Right ventricle myocardium superior (tissue), 1 donor: Measurements from ENCODE around the gene CIDEA. TPM values are rescaled to one million over a fixed set of nuclear protein-coding genes. Genes with fewer than 3 reads are reported as not detected.
"Not testable (repeated sequence)": the region's sequence is repeated elsewhere in the genome, so short reads cannot be mapped to it uniquely, and the experiment has no call there.

Experiments
- ATAC-seq: fragments of 200-7000 bp; cut with Tn5 transposase; one replicate; pipeline ENCODE4 v1.9.1; 2020; ENCODE audit warnings: mild to moderate bottlenecking; ENCODE audit not compliant: poor library complexity
- DNase-seq: peaks from one replicate; pipeline ENCODE4 v3.0.0-alpha.2; 2020
- intact Hi-C: fragments of 100-400 bp; cut with DNase I; formaldehyde crosslinking; loops from one replicate; pipeline ENCODE4 v1.11.2; 2022
- total RNA-seq: library from RNA; stranded (reverse); fragmentation: NEBNext Ultra II Directional; extraction: Animal tissue kit (Norgen Biotek cat#: 25700); gene quantifications from one replicate; pipeline ENCODE4 v1.2.1, GENCODE V29; 2021
- donor health status: DM: no; HTN: yes; CAD: no; lungs with severe emphysema.

Gene CIDEA
- total RNA-seq, 1 donor from 2014 or later: 0.91 TPM

DNA sequence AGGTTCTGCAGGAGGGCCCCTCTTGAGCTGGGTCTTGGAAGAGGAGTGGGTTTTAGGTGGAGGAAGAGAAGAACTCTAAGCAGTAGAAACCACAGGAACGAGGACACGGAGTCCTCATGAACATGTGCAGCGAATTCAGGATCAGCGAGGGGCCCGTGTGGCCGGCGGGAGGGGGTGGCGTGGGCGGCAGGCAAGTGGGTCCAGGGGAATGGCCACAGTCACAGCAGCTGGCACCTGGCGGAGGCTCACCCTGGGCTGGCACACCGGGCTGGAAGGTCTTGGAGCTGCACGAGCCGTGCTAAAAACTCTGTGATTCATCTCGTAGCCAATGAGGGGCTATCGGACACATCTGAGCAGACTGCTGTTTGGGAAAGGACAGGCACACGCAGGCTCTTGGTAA lies 18.0 kb upstream of the CIDEA start:
- DNase-seq: no peak
- intact Hi-C loops: loop anchor here (10.0 kb wide), 2 partner anchors 141 to 1631 kb away; partner anchors contain the start of gene ANKRD62
- ATAC-seq: no peak

DNA sequence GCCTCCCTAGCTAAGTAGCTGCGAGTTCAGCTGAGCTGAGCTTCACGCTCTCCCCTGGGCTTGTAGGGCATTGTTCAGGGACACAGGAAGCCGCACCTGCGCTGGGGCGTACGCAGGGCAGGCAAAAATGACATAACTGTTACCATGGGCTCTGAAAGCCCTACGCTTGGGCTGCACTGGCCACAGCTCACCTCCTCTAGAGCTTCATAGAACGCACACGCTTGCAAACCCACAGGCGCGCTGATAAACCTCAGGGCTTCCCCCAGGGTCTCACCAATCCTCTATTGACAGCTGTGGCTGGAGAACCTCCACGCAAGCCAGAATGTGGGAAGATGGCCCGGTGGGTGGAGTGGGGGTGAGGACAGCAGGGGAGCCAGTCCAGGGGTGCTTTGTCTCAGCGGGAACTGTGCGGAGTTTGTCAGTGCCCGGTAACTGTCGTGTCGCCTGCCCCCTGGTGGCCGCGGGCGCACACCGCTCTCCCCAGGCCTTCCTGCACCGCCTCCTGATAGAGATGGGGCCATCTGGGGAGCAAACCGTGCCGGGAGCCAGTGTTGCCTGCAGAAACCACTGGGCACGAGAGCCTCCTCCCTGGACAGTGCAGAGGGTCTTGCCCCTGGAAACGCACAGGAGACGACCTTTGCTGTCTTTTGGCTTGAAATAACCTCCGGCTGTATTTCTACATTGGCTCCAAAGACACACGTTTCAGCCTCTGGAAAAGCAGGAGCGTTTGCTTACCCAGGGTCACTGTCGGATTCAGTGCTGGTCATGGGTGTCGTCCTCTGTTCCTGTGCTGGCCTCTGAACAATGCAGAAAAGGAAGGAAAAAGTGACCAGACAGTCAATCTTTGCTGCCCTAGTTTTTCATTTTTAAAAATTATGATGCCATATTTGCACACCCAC lies 17.0 kb upstream of the CIDEA start:
- intact Hi-C loops: loop anchor here (10.0 kb wide), 2 partner anchors 142 to 1632 kb away; partner anchors contain the start of gene ANKRD62
- peak; percentile 99 for ATAC-seq
- DNase-seq: peak; percentile 88

DNA sequence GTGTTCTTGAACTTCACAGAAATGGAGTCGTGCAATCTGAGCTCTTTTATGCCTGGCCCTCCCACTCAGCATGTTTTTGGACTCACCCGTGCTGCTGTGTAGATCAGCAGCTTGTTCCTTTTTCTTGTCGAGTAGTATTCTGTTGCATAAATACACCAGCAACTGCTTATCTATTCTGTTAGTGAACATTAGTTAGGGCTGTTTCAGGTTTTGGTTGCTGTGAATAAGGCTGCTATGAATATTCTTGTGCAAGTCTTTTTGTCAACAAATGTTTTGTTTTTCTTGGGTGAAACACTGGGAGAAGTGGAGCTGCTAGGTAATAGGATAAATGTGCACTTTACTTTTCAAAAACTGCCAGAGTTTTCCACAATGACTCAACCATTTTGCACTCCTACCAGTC lies 15.3 kb upstream of the CIDEA start:
- ATAC-seq (no peak), DNase-seq (no peak)
- intact Hi-C loops: loop anchor here (10.0 kb wide), 2 partner anchors 144 to 1634 kb away; partner anchors contain the start of gene ANKRD62

DNA sequence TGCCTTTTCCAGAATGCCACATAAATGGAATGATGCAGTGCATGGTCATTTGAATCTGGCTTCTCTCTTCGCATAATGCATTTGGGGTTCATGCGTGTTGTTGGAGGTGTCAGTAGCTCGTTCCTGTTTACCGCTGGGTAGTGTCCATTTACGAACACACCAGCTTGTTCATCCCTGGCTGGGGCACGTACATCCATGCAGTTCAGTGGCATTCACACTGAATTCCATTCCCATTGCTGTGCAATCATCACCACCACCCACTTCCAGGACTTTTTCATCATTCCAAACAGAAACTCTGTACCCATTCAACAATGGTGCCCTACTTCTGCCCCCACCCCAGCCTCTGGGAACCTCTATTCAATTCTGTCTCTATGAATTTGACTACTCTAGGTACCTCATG lies 14.7 kb upstream of the CIDEA start:
- DNase-seq (no peak), ATAC-seq (no peak)
- intact Hi-C loops: loop anchor here (10.0 kb wide), 2 partner anchors 145 to 1635 kb away; partner anchors contain the start of gene ANKRD62

DNA sequence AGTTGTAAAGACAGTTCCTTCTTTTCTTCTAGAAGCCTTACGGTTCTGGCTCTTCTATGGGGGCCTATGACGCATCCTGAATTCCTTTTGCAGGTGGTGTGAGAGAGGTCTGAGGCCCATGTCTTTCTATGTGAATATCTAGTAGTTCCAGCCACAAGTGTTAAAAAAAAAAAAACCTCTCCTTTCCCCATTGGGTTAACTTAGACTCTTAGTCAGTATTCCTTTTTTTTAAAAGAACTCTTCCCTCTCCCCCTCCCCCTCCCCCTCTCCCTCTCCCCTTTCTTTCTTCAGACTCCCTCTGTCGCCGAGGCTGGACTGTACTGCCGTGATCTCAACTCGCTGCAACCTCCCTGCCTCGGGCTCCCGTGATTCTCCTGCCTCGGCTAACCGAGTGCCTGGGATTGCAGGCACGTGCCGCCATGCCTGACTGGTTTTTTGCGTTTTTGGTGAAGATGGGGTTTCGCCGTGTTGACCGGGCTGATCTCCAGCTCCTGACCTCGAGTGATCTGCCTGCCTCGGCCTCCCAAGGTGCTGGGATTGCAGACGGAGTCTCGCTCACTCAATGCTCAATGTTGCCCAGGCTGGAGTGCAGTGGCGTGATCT lies 11.4 kb upstream of the CIDEA start:
- intact Hi-C loops: no loop called here
- no peak for DNase-seq
- no peak for ATAC-seq

DNA sequence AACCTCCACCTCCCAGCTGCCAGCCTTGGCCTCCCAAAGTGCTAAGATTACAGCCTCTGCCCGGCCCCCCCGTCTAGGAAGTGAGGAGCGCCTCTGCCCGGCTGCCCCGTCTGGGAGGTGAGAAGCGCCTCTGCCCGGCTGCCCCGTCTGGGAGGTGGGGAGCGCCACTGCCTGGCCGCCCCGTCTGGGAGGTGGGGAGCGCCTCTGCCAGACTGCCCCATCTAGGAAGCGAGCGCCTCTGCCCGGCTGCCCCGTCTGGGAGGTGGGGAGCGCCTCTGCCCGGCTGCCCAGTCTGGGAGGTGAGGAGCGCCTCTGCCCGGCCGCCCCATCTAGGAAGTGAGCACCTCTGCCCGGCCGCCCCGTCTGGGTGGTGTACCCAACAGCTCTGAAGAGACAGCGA lies 10.9 kb upstream of the CIDEA start:
- intact Hi-C loops, DNase-seq, ATAC-seq: not testable (repeated sequence)

DNA sequence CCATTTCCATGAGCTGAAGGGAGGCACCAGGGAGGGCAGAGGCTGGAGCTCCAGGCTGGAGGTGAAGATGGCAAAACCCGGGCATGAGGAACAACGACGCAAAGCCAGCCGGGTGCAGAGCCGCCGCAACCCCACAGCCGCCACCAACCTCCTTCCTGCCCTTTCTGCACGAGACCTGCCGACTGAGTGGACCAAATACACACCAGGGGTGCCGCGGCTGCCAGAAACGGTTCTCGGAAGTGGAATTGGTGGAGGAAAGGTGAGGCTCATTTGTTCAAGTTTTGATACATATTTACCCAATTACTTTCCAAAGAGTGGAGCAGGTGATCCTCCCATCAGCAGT lies 8.4 kb upstream of the CIDEA start:
- ATAC-seq (no peak), DNase-seq (no peak)
- intact Hi-C loops: no loop called here

DNA sequence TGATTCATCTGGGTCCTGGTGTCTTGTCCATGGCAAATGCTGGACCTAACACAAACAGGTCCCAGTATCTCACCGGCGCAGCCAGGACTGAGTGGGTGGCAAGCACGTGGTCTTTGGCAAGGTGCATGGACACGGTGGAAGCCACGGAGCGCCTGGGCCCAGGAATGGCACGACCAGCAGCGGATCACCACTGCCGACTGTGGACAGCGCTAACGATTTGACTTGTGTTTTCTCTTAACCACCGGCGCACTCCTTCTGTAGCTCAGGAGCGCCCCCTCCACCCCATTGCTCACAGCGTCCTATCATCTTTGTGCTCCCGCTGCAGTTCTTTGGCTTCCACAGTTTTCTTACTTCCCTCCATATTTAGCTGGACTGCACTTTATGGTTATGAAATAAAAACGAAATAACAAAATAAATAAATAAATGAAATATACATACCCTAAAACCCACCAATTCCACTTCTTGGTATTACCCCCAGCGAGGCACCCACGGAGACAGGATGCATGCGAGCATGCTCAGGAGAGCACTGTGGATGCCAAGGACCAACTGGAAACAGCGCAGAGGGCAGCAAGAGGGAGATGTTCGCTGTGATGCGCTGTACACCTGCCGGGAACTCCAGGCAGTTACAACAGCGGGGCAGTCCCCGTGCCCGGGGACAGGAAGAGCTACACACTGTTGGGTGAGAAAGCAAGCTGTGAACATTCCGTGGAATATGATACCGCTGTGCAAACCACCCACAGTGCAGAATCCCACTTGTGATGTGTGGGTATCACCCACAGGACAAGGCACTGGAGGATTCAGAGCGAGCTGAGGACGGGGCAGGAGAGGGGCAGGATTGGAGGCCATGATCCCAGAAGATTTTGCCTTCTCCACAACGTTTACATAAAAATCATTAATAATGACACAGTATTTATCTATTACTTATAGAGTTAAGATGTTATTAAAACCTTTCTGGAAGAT lies 7.0 kb upstream of the CIDEA start:
- ATAC-seq (peak; percentile 73), DNase-seq (no peak)

DNA sequence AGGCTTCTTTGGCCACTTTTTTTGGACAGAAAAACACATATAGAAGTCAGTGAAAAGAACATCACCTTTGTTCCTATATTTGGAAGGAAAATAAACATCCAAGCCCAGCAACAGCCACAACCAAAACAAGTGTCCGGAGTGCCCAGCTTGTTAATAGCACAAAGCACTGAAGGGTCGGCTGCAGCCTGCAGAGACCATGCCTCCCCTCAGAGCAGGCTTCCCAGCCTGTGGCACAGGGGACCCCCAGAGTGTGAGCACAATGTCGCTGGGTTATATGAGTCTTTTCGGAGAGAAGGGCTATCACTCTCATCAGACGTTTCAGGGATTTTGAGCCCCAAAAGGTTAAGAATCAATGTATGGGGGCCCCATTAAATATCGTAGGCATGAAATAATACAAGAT lies 6.2 kb upstream of the CIDEA start:
- DNase-seq (no peak), ATAC-seq (no peak)
- intact Hi-C loops: no loop called here

More for the DNA sequence above, 7.0 kb upstream of the CIDEA start:
- intact Hi-C loops: no loop called here

DNA sequence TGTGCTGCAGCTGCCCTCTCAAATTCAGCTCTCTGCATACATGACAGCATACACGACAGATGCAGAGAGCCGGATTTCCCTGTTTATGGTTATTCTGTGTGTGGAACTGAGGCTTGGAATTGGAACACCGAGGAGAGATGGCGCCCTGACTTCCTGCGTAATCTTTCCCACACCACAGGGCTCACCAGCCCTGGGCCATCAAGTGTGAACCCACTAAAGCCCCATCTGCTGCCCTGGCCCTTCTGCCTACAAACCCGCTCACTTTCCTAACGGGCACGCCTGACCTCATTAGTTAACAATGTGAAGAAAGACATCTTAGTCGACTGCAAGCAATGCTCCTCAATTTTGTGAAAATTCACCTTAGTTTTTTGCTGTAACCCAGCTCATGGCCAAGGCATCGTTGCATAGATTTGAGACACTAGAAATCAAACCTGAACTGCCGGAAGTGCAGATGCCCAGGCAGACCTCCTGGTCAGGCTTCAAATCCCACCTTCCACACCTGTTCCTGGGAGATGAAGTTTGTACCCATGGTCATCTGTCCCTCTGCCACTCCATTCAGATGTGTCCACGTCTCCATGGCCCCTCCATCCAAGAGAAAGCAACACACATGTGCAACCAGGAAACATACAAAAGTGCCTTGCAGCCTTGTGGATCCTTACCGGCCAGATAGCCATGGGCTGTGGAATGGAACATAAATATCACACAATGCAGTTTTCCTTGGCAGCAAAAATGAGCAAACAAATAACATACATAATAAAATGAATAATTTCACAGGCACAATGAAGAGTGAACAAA lies 5.0 kb upstream of the CIDEA start:
- DNase-seq (no peak), ATAC-seq (no peak)
- intact Hi-C loops: no loop called here

DNA sequence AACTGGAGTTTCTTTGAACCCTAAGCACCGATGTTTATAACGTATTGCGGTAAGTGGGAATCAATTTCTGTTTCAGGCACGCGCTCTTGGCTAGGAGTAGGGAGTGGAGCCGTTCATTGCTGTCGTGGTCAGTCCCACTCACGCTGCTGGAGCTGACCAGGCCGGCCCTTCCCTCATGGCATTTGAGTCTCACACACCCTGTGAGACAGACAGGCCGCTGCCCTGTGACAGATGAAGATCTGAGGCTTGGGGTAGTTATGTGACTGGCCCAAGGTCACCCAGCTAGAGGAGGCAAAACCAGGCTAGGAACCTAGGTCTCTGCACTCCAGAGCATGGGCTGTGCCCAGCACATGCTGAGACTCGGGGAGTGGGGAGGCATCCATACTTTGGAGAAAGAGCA lies 2.9 kb upstream of the CIDEA start:
- DNase-seq (no peak), ATAC-seq (no peak)
- intact Hi-C loops: no loop called here

DNA sequence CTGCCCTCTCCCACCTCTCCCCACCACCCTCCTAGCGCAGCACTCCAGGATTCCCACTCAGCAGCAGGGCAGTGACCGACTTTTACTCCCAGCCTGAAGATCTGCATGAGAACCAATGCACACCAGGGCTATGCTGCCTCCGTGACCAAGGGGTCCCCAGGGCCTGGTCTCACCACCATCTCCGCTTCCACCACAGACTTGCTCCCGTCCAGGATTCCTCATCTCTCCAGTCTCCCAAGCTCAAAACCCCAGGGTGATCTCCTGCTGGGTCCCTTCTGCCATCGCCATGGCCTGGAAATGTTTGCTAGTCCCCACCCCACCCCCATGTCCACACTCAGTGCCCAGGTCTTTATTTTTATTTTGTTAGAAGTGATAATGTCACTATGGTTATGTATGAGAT lies 2.1 kb upstream of the CIDEA start:
- ATAC-seq (no peak), DNase-seq (no peak)
- intact Hi-C loops: no loop called here

DNA sequence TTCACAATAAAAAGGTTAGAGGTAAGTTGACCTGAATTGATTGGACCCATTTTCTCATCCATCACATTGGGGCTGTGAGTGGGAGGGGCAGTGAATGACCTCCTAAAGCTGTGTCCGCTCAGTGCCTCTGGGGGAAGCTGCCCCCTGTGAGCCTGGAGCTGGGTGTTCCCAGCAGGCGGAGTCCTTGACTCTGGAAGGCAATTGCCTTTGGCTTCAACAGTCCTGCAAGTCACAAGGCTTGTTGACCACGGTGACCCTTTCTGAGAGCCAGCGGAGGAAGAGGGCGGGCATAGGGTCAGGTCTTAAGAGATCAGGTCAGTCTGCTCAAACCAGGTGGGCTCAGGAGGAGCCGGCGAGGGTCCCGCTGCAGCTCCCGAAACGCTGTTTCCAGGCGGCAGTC lies 1.1 kb upstream of the CIDEA start:
- no peak for DNase-seq
- peak; percentile 40 for ATAC-seq
- intact Hi-C loops: no loop called here

DNA sequence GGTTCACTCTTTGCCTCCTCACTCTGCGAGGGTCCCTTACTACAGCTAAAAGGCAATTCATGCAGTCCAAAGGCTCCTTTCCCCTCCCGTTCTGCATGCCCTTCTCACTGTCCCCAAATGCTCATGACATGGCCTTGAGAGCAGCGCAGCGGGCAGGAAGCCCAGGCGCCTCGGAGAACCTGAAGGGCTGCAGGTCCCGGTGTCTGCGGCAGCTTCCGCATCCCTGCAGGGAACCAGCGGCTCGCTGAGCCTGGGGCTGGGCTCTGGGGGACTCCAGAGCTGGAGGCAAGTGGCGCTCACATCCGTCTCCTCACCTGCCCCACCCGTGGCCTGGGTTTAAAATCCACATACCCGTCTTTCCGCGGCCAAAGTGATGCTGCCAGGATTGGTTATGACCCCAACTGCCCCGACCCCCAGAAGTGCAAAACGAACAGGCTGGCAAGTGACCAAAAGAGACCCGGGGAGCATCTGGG lies 462 bp upstream of the CIDEA start:
- peak; percentile 80 for ATAC-seq
- intact Hi-C loops: no loop called here

DNA sequence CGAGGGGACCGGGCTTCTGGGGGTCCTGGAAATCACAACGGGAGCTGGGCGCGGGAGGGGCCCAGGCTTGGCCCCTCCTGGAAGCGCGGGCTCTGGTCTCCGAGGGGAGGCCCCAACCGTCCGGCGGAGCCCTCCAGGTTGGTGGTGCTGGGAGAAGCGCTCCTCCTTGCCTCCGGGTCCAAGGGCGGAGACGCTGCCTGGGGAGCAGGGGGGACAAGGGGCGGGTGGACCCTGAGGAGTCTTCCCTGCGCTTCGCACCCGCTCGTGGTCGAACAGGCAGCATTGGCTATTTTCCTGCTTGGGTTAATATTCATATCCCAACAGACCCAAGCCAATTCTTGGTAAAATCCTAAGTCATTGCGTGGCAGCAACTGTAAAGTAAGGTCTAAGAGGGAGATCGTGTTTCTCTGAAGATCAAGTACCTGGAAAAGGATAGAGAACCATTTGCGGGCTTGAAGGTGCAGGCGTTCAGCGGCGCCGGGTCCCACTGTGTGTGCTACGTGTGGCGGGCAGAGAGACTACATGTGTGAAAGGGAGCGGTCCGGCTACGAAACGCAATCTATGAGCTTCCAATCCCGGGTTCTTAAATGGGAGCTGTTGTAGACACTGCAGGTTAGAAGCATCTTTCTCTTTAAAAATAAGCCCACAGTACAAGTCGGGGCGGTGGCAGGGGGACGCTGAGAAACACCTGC lies 805 bp downstream of the CIDEA start:
- DNase-seq: no peak
- no peak for ATAC-seq
- intact Hi-C loops: no loop called here

More for the DNA sequence above, 462 bp upstream of the CIDEA start:
- peak; percentile 65 for DNase-seq

DNA sequence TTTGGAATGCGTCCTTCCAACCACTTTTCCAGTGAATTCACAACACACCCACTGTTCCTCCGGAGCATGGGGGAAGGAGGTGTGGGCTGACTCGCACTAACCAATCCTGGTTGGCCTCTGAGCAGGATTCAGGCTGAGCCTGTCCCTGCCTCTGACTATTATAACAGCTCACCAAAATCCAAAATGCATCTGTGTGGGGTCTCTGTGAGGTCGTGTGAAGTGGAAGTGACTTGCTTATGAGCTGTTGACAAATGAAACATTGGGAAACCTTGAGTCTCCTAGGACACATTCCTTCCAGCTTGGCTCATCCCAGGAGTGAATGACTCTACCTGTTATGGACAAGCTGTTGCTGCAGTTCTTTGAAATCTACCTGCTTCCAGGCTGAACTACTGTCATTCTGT lies 1.5 kb downstream of the CIDEA start:
- DNase-seq: no peak

DNA sequence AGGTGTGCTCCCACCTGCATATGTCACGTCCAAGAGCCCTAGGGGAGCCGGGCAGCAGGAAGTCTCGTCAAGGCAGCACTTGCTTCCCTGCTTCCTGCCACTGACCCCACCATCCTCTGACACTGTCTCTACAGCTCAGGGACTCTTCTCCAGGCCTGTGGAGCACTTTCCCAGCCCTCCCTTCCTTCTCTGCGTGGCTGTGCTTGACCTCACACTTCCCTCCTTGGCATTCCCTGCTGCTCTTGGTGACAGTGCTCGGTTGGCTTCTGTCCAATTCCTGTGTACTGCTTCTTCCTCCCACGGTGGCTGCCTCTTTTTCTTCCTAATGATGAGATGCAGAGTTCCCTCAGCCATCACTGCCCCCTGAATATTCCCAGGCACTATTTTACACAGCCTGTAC lies 2.8 kb downstream of the CIDEA start:
- DNase-seq (no peak), ATAC-seq (no peak)
- intact Hi-C loops: no loop called here

More for the DNA sequence above, 1.5 kb downstream of the CIDEA start:
- intact Hi-C loops: no loop called here
- no peak for ATAC-seq
